Activated T-helper 1 cell treated with anti-CD3 and anti-CD28 coated beads, Interleukin-12 subunit alpha, Interleukin-12 subunit beta, Interleukin-2, Interleukin-4 antibody, amounts not matched to agents 30 ng/mL and 10 ng/mL and 1 ng/mL, durations not matched to agents 14 hours and 24 hours and 36 hours (primary cell): ENCODE data around the gene LMCD1. TPM values are rescaled to one million over a fixed set of nuclear protein-coding genes. Genes with fewer than 3 reads are reported as not detected.

ENCODE experiments used
- DNase-seq: peaks from one replicate; pipeline ENCODE4 v3.0.0; 2021; ENCODE audit warnings: low spot score
- H3K27ac Mint-ChIP-seq: one replicate; pipeline ENCODE4 v1.8.0; 2021; ENCODE audit warnings: mild to moderate bottlenecking, mixed read lengths
- H3K27me3 Mint-ChIP-seq: one replicate; pipeline ENCODE4 v1.8.0; 2022; ENCODE audit warnings: mild to moderate bottlenecking, moderate library complexity, mixed read lengths; ENCODE audit not compliant: insufficient read depth
- H3K36me3 Mint-ChIP-seq: one replicate; pipeline ENCODE4 v1.8.0; 2021; ENCODE audit warnings: low read depth, mixed read lengths
- H3K4me1 Mint-ChIP-seq: one replicate; pipeline ENCODE4 v1.8.0; 2021; ENCODE audit warnings: low read depth, mixed read lengths
- H3K4me3 Mint-ChIP-seq: one replicate; pipeline ENCODE4 v1.8.0; 2021; ENCODE audit warnings: mild to moderate bottlenecking, moderate library complexity, mixed read lengths
- H3K9me3 Mint-ChIP-seq: one replicate; pipeline ENCODE4 v1.8.0; 2021; ENCODE audit warnings: mixed read lengths
- intact Hi-C: fragments of 100-400 bp; cut with micrococcal nuclease; formaldehyde crosslinking; loops from one replicate; pipeline ENCODE4 v1.15.1; 2024
- total RNA-seq: library from RNA; stranded (reverse); gene quantifications from 2 replicates; pipeline ENCODE4 v1.2.3, GENCODE V29; 2022

The LMCD1 gene
- total RNA-seq, 1 donor from 2014 or later: 0.52 TPM

- no peaks in the 10 kb centered on the region for H3K9me3 Mint-ChIP-seq
- no peak for DNase-seq
- no peaks in the 10 kb centered on the region for H3K27me3 Mint-ChIP-seq
- intact Hi-C loops: loop anchor here (5.0 kb wide), 1 partner anchor 181 kb away; no protein-coding TSS in a partner anchor
- H3K36me3 Mint-ChIP-seq: no peaks in the 10 kb centered on the region
- H3K4me1 Mint-ChIP-seq: no peaks in the 10 kb centered on the region
- H3K4me3 Mint-ChIP-seq: no peak overlapping the region
- H3K27ac Mint-ChIP-seq: no peak overlapping the region
These were observed 122.1 kb downstream of the LMCD1 start for GRCh38 chr3:8623741-8624140.

Other genes with a start within 250 kb of the LMCD1 start
- not detected in 2 replicates for gene SSUH2, start 143.0 kb downstream of the LMCD1 start, total RNA-seq
- not detected in 2 replicates for gene CAV3, start 232.0 kb downstream of the LMCD1 start, total RNA-seq